ENCODE measurements around the gene RFPL1.

DNA sequence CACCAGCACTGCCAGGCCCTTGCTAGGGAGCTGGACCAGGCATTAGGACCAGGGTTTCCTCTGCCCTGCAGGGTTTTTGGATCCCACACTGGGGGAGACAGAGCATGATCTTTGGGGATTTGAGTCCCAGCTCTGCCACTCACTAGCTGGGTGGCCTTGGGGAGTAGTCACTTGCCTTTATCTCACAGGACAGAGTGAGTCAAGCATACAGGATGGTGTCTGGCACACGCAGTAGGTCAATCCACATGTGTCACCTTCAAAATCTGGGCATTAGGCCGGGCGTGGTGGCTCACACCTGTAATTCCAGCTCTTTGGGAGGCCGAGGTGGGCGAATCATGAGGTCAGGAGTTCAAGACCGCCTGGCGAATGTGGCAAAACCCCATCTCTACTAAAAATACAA is 44.3 kb downstream of the RFPL1 start:
- TF ChIP-seq, protein P1, sequence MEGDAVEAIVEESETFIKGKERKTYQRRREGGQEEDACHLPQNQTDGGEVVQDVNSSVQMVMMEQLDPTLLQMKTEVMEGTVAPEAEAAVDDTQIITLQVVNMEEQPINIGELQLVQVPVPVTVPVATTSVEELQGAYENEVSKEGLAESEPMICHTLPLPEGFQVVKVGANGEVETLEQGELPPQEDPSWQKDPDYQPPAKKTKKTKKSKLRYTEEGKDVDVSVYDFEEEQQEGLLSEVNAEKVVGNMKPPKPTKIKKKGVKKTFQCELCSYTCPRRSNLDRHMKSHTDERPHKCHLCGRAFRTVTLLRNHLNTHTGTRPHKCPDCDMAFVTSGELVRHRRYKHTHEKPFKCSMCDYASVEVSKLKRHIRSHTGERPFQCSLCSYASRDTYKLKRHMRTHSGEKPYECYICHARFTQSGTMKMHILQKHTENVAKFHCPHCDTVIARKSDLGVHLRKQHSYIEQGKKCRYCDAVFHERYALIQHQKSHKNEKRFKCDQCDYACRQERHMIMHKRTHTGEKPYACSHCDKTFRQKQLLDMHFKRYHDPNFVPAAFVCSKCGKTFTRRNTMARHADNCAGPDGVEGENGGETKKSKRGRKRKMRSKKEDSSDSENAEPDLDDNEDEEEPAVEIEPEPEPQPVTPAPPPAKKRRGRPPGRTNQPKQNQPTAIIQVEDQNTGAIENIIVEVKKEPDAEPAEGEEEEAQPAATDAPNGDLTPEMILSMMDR (conservative IDR thresholded peaks at IDR 0.05; ENCODE audit: low read length): no peak
- TF ChIP-seq EZH2phosphoT487 (IDR thresholded peaks at IDR 0.05; ENCODE audit: borderline replicate concordance): no peak
